ENCODE results near the gene PZP.

The PZP gene

DNA sequence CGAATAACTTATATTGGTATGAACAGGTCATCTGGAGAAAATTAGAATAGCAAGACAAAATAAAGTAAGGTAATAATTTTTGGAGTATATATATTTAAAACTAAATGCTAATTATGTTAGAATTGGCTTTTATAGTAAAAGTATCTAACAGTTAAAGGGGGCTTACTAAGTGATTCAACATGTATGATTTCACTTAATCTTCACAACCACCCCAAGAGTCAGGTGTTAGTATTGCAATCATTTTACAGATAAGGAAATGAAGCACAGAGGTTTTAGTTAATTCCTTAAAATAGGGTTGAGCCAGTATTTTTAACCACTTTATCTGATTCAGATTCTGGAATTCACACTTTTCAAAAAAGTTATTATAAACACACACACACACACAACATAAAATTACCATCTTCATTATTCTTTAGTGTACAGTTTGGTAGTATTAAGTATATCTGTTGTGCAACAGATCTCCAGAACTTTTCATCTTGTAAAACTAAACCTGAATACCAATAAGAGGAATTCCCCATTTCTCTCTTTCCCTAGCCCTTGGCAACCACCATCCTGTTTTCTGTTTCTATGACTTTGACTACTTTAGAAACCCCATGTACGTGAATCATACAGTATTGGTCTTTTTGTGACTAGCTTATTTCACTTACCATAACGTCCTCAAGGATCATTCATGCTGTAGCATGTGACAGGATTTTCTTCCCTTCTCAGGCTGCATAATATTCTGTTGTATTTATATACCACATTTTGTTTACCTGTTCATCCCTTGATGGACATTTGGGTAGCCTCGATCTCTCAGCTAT is 104.9 kb downstream of the PZP start:
- DNase-seq, result peak; percentile 48 to 56 (median 55)

DNA sequence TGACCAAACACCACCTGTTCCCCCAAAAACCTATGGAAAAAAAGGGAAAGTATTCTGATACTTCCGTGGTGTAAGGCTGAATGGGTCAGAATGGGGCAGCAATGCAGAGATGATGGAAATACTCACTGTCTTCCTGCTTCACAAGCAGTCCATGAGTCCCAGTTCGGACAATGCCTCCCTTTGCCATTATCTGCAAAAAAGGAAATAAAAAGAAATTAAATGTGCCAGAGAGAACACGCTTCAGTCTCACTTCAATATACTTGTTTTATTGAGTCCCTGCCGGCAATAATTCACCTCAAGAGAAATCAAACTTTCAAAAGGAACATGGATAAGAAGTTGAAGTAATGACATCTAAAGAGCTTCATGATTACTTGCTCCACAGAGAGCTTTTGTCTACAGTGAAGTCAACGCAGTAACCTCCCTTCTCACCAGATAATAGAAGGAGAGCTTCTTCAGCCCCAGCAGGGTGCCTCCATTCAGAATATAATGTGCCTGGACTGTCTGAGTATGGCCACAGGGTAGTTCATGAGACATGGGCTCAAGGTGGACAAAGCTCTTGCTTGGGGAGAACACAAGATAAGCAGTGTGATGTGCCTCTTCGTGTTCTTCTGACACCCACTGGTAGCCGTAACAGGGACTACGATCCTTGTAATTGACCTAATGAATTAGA is 107.0 kb downstream of the PZP start:
- no peak for DNase-seq

DNA sequence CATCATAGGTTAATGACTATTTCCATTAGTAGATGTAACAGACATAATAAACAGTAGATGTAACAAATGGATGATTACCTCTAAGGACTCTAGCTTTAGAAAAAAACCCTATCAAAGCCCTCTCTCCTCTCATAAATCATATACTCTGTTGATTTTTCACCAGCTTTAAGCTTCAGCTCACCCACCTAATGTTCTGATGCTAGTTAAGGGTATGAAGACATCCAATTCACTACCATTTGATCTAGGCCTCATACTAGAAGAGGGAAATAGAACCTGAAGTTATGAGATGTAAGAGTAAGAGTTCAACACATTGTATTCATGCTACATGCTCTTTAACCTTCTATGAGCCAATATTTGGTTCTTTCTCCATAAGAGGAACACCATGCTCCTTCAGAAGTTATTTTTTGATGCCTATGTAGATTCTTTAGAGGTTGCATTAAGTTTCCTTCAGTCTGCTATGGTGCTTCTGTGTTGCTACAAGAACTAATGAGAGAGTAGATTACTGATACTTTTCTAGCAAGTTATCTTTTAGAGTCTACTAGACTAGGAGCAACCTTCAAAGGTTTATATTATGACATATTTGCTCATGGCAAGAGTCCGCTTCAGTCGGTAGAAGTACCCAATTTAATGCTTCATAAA is 108.5 kb downstream of the PZP start:
- DNase-seq, result no peak

All from suppressor macrophage treated with lipopolysaccharide for 1 hour (primary cell).